Activated T-helper 1 cell treated with anti-CD3 and anti-CD28 coated beads, Interleukin-2, amount 50 U/mL, for 16 hours (primary cell): ENCODE data around the gene SP2.

Experiments
- DNase-seq, 2 donors: peaks; one replicate each; pipeline ENCODE4 v3.0.0-alpha.2; 2020; ENCODE audit warnings: low read depth in 1 of 2, low spot score in 1 of 2

SP2 gene

DNA sequence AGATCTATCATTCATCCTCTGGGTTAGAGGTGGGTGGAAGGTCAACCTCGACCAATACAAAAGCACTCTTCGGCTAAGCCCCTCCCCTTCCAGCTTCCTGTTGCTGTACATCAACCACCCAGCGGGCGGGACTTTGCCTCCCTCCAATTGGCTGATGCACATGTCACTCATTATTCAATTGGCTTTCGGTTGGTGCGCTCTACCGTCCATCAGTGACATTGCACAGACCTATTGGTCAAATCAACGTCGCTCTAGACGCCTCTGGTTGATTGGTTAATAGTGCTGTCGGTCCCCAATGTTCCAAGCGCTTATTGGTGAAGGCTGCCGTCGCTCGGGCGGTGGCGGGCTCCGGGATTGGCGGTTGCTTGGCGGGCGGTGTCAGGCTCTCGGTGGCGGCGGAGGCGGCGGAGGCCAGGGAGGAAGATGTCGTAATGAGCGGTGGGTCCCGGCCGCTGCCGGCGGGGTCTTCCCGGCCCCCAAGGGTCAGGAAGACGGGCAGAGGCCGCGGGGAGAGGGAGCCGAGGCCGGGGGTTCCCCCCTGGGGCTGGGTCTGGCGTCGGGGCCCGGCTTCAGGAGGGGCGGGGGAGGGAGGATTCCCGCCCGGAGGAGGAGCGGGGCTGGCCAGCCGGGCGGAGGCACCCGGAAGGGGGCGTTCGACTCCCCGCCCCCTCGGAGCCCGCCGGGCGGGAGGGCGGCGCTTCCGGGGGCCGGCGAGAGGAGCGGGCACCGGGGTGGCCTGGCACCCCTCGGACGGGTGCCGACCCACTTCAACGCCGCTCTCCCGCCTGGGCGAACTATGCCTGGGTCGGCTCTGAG is at the start of gene SP2:
Gene SP2 (plus strand): TSS at position 381 of the 816 bp plus-strand sequence. CDS start 51 bp downstream, at position 432.
- DNase-seq = peak; percentile 94 to 98

DNA sequence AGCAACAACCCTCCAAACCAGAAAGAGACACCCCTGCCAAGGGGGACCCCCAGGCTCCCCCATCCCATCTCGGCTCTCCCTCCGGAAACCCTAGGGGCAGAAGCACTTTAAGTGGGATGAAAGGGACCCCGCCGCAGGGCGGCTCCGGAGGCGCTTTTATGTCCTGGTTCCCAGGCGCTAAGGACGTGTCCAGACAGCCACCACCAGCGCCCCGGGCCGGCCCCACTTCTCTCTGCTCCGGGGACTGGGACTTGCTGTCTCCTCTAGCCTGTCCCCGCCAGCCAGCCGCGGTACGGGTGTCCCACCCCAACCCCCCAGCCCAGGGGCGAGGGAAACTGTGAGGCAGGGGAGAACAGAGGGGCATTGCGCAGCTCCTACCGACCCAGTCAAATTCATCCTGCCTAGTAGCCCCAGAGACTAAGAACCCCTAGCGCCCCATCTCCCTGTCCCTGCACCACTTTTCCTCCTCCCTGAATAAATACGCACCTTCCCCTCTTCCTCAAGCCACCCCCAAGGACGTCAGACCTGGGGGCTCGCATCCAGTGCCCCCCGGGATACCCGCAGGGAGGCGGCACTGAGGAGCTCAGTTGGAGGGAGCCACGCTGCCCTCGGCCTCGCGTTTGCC is 49.2 kb upstream of the SP2 start:
- no peak for DNase-seq

DNA sequence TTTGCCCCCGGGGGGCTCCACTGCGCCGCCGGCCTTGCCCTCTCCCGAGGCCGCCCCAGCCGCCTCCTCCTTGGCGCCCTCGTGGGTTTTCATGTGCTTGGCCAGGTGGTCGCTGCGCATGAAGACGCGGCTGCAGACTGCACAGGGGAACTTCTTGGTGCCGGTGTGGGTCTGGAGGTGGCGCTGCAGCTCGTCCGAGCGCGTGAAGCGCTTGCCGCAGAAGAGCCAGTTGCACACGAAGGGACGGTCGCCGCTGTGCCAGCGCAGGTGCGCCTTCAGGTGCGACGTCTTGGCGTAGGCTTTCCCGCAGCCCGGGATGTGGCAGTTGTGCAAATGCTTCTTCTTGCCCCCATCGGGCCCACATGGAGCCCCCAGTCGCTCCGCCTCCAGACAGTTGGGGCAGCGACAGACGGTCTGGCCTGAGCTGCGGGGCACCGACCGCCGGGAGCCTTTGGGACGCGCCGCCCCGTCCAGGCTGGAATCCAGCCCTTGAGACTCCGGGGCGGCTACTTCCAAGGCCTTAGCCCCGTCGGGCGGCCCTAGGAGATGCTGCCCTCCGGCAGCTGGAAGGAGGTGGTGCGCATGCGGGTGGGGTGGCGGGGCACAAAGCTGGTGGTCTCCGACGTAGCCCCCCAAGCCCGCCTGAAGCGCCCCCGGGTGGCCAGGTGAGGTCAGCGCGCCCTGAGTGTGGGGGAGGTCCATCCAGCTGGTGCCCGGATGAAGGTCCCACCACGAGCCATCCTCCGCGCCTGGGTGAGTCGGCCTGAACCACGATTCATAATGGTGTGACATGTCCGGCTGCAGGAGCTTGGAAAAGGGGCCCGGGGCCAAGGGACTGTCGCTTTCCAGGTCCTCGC is 48.5 kb upstream of the SP2 start:
- DNase-seq = no peak

DNA sequence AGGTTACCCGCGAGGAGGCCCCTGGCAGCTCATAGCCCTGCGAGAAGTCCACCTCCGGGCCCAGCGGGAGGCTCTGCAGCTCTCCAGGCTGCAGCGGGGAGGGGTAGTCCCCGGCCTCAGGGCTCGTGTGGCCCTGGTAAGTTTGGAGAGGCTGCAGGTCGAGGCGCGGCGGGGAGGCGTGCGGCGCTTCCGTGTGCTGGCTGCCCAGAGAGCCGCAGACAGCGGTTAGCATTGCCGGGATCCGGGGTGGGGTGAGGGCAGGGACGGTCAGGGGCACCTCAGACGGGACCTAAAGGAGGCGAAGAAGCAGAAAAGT is 47.9 kb upstream of the SP2 start:
- DNase-seq = no peak

DNA sequence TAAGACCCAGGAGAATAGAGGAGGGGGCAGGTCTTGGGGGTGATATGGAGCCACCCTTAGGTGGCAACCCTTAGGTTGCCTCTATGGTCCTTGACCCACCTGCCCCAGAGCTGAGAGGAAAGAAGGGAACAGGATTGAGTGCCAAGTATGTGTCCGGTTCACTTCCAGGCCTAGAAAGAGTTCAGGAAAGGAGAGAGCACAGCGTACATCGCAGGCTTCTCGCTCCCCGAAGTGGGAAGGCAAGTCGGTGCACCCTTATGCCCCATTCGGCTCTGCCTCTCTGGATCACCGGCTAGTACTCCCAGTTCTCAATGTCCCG is 45.7 kb upstream of the SP2 start:
- DNase-seq = no peak

DNA sequence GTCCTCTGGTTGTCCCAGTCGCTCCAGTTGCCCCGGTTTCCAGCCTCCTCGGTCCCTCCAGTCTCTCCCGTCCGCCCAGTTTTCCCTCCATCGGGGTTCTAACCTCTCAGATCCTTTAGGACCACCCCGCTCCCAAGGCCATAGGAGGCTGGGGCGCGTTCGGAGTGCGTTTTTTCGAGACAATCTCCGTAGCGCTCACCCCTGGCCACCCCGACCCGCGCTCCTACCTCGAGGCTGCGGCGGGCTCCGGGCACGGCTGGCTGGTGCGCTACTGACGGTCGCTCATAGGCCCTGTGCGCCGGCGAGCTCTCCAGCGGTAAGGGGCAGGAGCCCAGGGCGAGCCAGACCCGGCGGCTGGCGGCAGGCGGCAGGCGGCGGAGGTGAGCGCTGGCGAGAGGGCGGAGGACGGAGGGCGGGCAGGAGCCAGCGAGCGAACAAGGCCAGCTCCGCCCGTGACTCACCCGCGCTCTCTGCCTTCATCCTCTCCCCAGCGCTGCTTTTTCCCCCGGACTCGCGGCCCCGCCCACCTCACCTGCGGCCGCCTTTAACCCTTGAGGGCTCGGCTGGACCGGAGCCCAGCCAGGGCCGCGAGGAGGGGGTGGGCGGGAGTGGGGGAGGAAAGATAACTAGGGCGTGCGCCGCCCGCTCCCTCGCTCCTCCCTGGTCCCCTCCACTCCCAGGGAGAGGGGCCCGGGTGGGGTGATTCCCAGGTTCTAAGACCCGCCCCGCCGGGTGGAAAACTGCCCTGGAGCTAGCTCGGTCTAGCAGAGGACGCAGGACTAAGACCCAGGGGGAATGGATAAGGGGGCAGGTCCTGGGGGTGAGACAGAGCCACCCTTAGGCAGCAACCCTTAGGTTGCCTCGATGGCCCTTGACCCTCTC is 45.1 kb upstream of the SP2 start, which contains the start of gene SP6:
Gene SP6 (minus strand): TSS at position 472 of the 882 bp plus-strand sequence. CDS start 2,734 bp downstream, outside the sequence.
- peak; percentile 35 to 48 for DNase-seq

DNA sequence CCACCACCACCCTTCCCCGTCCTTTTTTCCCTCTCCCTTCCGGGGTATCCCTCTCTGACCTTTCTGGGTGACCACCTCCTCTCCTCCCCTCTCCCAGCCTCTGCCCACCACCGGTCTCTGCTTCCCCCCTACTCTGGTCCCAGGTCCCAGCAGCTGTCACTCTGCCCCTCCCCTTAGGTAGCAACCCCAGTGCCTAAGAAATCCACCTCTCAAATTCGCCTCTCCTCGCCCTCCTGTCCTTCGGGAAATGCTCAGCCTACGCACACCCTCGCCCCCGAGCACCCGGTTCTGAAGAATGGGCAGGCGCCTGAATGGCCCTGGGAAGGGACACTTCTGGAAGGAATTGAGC is 44.3 kb upstream of the SP2 start:
- no peak for DNase-seq

DNA sequence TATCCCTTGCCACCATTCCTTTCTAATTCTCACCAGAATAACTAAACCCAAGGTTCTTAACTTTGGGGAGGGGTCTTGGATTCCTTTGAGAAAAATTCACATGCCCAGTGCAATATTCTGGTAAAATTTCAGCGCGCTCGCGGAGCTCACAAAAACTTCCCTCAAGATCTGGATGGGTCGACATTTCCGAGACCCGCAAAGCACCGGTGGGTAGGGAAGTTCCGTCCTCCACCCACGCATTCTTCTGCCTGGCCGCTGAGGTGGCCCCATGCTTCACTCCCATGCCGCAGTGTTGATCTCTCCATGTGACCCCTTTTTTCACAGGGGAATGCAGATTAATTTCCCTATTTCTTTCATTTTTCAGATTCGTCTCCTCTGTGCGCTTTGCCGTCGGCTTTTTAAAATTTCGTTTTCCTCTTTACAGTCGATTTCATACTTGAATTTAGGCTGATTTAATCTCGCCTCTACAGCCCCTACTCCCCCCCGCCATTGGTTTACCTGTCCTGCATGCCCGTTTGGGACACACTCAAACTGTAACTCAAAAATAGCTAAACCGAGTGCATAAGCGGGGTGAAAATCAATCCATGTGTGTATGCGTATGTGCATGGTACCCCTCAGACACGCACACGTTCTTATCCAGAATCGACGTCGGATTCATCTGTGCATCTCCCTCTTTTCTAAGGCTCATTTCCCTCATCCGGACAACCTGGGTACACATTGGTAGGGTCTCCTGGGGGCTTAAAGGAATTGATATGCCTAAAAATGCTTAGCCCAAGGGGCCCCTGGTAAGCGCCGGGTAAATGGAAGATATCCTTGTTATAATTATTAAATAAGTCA is 43.7 kb upstream of the SP2 start:
- DNase-seq = no peak

DNA sequence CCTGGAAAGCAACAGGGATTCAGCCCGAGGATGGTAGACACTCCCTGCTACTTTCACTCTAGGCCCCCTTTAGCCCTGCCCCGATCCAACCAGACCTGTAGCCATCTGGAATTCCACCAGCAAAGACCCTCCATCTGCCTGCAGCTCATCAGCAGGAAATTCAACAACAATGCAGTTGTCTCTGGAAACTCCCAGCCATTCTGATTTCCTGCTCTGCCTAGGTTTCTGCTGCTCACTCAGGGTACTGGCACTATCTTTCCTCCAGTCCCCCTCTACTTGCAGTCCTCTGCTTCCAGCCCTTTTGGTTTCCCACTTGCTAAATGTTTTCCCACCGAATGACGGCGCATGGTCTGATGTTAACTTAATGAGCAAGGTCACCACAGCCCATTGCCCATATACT is 42.4 kb upstream of the SP2 start:
- DNase-seq = no peak

DNA sequence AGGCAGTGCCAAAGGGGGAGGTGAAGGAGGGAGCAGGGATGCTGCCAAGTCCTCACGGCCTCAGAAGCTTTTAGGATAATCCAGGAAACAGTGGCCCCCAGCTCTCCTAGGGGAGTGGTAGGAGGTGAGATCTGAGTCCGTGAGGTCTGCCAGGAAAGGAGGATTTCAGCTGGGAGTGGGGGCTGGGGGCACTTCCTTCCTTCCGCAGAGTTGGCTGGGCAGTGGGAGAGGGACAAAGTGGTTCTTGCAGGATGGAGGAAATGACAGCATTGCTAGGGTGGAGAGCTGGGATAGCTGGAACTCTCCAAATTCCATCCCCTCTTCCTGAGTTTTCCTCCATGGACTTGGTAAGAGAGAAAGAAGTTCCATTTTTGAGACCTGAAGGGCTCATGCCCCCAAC is 40.3 kb upstream of the SP2 start:
- no peak for DNase-seq

DNA sequence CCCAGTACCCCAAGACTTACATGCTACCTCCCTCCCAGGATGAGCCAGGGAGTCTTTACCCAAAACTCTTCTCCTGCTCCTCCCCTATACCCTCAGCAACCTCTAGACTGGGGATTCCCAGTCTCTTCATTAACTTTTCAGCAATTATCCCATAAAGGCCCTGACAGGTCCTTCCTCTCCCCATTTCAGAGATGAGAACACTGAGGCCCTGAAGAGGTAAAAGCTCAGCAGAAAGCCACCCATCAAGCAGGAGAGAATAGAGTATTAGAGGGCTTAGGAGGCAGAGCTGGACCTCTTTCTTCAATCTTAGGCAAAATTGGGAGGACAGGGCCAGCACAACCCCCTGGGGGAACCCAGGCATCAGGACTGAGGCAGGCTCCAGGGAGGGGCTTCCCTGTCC is 39.2 kb upstream of the SP2 start:
- no peak for DNase-seq

DNA sequence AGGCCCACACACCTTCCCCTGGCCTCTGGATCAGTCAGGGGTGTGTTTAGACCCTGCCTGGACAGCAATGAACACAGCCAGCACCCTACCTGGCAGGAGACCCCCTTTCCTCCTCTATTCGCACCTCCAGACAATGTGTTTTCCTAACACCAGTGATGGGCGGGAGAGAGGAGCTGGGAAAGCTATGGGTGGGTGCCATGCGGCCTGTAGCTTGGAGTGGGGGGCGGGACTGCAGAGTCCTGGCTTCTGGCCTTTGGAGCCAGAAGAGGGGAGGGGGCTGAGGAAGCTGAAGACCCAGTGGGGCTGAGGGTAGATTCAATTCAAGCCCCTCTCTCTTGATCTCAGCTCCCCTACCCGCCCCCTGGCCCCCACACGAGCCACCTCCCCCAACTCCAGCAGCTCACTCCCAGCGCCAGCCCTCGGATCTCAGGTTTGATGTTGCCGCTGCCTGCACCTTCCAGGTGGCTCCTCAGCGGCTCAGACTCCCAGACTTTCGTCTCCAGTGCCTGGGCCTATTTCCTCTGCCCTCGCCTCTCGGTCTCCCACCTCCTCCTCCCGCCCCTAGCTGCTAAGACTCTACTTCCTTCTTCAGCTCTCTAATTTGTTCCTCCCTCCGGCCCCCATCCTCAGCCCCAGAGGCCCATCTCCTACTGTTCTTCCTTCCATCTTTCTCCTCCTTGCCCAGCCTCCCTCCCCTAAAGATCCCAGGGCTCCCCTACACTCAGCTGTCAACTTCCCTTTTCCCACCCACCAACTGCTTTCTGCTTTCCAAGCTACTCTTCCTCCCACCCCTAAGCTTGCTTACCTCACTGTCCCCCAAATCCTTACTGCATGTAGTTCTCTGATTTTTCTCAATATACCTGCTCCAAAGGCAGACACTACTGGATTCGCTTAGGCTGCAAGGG is 38.2 kb upstream of the SP2 start:
- DNase-seq = no peak

DNA sequence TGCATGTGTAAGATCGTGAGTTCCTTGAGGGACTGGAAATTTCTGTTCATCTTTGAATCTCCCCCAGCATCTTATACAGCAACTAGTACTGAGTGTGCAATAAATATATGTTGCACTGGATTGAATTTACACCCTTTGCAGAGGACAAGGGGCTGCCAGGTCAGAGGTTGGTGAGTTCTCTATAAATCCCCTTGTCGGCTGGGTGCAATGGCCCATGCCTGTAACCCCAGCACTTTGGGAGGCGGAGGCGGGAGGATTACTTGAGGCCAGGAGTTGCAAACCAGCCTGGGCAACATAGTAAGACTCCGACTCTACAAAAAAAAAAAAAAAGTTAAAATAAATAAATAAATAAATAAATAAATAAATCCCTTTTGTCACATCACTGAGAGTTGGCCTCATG is 35.6 kb upstream of the SP2 start:
- no peak for DNase-seq

DNA sequence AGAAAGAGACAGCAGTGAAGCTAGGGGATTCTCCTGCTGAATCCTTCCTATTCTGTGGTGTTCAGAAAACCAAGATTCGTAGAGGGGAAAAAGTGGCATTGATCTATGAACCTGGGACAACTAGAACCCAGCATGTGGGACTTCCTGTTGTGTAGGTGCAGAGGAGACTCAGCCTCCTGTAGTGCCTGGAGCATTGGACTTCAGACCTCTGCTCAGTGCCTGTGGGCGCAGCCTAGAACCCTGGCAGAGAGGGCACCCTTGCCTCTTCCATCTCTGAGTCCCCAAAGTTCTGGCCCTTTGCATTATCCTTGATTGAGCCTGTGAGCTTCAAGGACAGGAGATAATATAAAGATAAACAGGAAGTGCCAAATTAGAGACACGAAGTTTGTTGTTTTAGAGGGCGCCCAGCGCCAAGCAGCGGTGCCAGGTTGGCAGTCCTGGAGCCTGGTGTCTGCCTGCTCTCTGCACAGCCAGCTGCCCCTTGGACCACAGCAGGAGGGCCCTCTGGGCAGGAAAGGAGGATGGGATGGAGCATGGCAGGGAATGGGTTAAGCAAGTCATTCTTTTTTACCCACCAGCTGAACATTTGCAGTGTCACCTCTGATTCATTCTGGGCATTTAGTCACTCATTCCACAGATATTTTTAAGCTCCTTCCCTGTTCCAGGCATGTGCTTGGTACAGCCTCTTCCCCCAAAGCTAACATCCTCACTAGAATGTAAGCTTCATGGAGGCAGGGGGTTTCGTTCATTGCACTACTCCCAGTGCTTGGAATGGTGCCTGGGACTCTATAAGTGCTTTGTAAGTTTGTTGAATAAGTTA is 33.2 kb upstream of the SP2 start:
- DNase-seq = no peak

DNA sequence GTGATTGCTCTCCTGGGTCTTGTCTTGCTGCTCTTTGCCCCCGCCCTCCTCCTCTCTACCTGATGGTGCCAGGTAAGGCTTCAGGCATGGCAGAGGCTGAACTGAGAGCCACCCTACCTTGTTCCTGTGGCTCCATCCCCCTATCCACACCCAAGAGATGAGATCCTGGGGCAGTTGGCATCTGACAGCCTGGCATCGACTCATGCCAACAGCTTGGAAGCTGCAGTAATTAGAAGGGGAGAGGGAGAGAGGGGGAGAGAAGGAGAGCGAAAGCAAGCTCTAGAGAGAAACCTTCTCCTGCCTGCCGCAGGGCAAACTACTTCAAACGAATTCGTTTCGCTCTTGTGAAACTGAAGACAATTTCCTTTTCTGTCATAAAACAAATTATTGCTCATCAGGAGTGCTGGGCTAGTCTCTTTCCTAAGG is 31.2 kb upstream of the SP2 start:
- no peak for DNase-seq

DNA sequence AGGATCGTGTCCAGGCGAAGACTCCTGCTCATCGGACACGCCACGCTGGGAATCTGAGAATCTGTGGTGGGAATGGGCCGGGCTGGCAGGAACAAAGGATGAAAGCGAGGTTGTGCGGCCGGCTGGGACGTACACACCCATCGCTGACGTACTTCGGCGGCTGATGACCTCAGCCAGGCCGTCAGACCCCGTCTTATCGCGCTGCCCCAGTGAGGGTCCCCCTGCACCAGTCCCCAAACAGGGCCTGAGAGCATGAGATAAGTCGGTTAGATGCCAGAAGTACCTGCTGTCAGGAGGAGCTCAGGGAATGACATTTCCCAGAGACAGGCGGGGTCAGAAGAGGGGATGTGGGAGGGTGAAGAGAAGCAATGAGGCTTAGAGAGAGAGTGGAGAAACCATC is 29.1 kb upstream of the SP2 start:
- no peak for DNase-seq

DNA sequence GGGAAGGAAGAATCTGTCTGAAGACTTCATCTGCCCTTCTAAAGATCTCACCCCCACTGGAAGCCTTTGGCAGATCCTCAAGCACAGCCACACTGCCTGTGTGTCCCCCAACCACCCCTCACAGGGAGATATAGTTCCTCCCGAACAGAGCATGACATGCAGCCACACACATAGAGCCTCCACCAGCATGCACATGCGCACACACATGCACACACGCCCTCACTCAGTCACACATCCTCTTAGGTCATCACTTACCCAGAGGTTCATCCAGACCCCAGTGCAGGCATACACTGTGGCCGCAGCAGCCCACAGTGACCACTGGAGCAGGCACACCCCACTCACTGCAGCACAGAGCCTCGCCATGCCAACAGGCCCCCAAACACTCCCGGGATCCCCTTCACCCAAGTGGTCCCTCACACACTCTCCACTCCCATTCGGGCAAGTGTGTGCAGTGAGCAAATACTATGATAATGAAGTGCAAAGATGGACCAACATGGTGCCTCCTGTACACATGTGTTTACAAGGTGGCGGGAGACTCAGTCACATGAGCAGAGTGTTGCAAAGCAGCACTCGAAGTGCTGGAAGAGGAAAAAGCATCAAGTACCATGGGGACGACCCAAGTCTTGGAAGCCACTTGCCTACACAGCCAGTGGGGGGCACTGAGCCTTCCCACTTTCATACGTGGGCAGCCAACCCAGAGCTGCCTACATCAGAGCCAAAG is 28.1 kb upstream of the SP2 start:
- no peak for DNase-seq

DNA sequence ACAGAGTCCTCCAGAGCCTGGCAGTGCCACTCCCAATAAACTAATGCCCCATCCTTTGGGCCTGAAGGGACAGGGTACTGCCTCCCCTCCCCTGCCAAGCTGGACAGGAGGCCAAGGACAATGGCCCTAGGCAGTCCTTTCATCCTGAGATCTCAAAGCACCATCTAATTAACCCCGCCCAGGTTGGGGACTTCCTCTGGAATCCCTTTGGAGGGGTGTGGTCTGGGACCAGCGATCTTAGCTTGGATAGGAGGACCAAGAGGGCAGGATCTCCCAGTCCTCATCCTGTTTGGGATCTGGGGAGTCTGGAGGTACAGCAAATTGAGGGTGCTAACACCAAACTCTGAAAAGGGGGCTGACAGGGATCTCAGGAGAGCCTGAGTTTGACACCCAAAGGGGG is 26.9 kb upstream of the SP2 start:
- DNase-seq = no peak
